GM21619 (cell line): Measurements from ENCODE around the gene ACACB.

Experiments used
- ATAC-seq: cut with Tn5 transposase; IDR thresholded peaks from one replicate; pipeline ENCODE4 v1.9.1; 2021; ENCODE audit not compliant: unreplicated experiment

ACACB gene

DNA sequence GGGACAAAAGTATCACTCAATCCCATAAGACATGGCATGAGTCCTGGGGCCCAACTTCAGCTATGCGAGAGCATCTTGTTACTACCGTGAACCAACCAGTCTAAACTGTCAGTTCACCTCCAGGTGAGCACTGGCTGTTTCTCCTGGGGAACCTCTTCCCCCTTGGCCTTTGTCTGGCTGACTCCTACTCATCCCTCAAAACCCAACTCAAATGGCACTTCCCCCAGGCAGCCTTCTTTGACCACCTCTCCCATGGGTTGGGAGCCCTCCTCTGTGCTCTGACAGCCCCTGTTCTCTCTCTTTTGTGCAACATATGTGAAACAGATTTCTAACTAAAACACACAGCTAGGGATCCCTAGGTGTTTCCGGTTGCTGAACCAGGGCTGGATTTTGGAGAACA lies 155.0 kb downstream of the ACACB start:
- ATAC-seq: no peak

- no peak for ATAC-seq
Measured at GRCh38 chr12:109273354-109273753, 157.0 kb downstream of the ACACB start.

DNA sequence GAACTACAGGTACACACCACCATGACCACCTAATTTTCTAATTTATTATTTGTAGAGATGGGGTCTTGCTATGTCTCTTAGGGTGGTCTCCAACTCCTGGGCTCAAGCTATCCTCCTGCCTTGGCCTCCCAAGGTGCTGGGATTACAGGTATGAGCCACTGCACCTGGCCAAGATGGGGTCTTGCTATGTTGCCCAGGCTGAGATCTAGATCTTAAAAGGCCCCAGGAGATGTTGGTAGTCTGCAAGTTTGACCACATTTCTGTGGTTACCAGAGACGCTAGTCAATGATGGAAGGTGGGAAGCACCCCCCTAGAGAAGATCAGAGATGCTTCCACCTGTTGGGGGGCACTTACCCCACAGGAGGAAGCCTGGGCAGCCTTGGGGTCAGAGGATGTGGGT lies 158.0 kb downstream of the ACACB start:
- no peak for ATAC-seq

DNA sequence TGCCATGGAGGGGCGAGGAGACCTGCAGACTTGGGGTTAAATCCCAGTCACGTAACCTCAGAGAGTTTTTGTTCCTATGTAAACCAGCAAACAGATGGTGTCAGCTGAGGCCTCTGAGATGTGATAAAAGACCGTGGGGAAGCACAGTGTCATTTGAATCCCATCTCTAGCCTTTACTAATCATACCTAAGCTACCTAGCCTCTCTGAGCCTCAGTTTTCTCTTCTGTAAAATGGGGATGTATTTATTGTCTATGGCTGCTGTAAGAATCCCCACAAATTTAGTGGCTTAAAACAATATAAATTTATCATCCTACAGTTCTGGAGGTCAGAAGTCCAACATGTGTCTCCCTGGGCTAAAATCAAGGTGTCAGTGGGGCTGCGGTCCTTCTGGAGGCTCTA lies 158.8 kb downstream of the ACACB start:
- no peak for ATAC-seq

GRCh38 chr12:109276160-109276559 lies 159.8 kb downstream of the ACACB start:
- no peak for ATAC-seq

GRCh38 chr12:109277255-109277898 lies 161.0 kb downstream of the ACACB start:
- ATAC-seq: no peak

DNA sequence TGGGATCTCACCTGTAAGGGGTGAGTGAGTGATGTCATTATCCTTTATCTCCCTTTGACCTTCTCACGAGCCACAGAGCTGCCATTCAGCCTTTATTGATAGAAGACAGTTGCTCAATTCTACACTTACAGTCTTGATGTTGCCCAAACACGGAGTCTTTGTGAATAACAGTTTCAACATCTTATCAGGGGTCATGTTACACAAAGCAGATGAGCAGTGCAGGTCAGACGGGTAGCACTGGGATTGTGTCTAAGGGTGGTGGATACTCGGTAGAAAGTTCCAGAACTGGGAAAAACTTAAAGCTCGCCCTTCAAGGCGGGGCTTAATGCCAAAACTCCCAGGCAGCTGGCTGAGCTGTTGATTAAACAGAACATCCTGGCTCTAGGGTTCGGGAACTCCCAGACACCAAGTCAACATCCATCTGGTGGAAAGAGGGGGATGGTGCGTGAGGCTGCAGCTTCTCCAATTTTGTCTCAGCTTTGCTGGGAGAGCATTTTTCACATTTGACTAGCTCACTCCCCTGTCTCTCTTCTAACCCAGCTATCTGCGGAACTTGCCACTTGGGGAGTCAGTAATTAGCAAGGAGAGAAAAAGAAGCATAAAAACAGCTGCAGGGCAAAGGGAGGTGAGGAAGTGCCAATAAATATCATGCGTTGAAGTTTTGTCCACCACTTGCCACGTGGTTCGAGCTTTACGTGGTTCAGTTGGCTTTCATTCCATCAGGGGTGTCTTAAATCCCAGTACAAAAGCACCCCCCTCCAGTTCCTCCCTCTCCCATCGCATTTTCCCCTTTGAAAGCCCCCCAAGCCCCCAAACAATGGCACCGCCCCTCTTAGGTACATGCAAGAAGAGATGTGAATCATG lies 161.7 kb downstream of the ACACB start:
- ATAC-seq: no peak

DNA sequence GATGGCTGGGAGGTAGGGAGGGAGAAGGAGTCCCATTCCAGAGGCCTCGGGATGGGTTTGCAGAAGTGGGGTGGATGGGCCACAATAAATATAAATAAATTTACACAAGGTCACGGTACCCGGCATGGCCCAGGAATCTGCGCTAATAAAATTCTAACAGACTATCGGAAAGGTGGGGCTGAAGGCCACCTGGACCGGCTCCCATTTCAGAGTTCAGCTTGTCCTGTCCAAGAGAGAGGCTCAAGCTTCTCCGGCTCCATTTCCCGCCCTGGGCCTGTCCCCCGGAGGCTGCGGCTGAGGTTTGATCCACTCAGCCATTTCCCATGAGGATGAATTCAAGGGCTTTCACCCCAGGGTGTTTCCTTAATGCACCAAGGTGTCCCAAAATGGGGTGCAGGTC lies 162.5 kb downstream of the ACACB start:
- no peak for ATAC-seq

- ATAC-seq: no peak
Measured at GRCh38 chr12:109279525-109279924, 163.1 kb downstream of the ACACB start.

- ATAC-seq: no peak
Measured at GRCh38 chr12:109281452-109281851, 165.1 kb downstream of the ACACB start.

DNA sequence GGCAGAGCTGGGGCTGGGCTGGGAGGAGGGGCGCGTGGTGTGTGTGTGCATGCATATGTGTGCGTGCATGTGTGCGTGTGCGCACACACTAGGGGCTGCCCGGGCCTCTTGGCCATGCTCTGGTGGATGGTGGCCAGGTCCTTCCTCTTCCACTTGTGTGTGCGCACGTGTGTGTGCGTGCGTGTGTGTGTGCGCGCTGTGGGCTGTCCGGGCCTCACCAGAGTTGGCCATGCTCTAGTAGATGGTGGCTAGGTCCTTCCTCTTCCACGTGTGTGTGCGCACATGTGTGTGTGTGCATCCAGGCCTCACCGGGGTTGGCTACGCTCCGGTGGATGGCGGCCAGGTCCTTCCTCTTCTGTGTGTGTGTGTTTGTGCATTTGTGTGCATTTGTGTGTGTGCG lies 168.0 kb downstream of the ACACB start:
- ATAC-seq: no peak

DNA sequence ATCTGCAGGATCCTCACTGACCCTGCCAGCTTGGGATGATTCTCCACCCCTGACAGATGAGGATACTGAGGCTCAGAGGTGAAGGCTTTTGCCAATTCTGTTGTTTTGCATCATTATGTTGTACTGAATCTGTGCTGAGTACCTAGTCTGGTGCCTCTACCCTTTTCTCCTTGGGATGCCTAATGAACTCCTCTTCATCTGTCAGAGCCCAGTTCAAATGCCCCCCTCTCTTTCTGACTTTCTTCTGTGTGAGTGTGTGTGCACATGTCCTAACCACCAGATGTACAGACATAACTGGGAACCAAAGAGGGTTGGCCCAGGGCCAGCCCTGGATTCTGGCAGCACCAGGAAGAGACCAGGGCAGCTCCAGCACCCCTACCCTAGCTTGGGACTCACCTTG lies 169.9 kb downstream of the ACACB start:
- no peak for ATAC-seq

GRCh38 chr12:109286652-109287051 lies 170.3 kb downstream of the ACACB start:
- no peak for ATAC-seq

DNA sequence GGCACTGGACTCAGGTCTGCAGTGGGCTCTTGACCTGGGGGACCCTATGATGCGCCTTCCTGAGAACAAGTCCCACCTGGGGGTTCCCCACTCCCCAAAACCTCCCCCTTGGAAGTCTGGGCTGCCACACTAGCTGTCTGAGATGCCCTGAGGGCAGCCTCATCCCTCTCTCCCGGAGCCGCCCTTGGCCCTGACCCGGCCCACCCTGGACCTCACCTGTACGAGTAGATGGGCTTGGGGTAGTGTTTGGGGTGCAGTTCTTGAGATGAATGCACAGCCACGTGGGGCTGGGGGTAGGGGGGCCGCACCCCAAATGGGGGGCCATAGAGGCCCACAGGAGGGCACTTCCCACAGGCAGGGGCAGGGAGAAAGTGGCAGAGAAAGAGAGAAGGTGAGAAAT lies 170.8 kb downstream of the ACACB start:
- no peak for ATAC-seq

DNA sequence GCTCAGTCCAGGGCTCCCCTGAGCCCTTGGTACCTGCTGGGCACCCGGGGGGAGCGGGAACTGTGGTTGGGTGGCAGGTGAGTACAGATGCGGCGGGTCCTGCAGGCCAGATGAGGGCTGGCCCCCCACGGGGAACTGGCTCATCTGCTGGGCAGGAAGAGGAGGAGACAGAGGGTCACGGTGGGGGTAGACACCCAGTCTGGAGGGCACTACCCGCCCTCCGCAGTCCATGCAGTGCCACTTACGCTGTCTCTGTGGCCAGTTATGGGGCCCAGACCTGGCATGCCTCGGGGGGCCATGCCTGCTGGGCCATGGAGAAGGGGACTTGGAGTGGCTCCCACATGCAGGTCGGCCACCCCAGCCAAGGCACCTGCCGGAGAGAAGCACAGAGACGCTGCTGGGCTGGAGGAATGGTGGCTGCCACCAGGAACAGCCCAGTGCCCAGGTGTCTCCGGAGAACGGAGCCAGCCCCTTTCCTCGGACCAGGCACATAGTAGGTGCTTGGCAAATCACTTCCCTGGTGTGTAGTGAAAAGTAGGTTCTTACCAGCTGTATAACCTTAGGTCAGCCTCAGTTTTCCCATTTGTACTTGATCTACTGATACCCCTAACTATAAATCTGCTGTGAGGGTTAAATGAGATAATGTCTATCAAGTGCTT lies 171.6 kb downstream of the ACACB start:
- ATAC-seq: no peak

DNA sequence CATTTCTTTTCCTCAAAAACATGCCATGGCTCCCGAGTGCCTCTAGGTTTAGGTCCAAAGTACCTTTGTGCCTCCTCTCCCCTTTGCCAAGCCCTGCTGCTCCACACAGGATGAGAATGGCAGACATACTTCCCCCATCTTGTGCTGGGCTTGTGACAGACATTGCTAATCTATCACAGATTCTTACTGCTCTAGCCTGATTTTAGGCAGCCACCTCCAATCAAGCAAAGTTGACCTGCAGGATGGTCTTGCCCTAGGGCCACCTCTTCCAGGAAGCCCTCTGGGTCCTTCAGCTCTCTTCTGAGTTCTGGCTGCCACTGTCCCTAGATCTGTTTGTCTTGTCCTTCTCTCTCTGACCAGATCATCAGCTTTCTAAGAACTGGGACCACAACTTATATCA lies 172.2 kb downstream of the ACACB start:
- no peak for ATAC-seq

DNA sequence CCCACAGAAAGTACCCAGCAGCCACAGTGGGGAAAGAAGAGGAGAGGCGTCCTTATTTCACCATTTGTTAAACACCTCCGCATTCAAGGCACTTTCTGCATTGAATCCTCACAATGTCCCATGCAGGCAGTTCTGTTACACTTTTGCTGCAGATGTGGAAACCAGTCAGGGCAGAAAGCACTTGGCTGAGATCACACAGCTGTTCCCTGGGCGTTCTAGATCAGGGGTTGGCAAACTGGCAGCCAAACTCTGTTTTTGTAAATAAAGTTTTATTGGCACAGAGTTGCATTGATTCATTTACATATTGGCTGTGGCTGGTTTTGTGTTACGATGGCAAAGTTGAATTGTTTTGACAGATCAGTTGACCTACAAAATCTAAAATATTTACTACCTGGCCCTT lies 172.6 kb downstream of the ACACB start:
- no peak for ATAC-seq

- no peak for ATAC-seq
Measured at GRCh38 chr12:109289551-109289950, 173.2 kb downstream of the ACACB start.

DNA sequence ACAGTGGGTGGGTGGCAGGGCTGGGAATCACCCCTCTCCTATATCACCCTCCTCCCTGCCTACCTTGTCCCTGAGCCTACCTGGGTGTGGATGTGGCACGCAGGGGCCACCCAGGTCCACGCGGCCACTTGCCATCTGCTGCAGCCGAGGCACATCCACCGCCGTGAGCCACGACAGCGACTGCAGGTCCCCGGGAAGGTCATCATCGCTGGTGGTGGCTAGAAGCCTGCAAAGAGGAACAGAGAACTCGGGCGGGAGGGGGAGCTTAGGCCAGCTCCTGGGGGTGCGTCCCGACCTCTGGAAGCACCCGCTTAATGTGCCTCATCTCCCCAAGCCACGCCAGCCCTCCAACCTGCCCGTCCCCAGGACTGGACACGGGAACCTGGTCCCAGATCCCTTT lies 173.7 kb downstream of the ACACB start:
- ATAC-seq: no peak

GRCh38 chr12:109291117-109291516 lies 174.7 kb downstream of the ACACB start:
- no peak for ATAC-seq

DNA sequence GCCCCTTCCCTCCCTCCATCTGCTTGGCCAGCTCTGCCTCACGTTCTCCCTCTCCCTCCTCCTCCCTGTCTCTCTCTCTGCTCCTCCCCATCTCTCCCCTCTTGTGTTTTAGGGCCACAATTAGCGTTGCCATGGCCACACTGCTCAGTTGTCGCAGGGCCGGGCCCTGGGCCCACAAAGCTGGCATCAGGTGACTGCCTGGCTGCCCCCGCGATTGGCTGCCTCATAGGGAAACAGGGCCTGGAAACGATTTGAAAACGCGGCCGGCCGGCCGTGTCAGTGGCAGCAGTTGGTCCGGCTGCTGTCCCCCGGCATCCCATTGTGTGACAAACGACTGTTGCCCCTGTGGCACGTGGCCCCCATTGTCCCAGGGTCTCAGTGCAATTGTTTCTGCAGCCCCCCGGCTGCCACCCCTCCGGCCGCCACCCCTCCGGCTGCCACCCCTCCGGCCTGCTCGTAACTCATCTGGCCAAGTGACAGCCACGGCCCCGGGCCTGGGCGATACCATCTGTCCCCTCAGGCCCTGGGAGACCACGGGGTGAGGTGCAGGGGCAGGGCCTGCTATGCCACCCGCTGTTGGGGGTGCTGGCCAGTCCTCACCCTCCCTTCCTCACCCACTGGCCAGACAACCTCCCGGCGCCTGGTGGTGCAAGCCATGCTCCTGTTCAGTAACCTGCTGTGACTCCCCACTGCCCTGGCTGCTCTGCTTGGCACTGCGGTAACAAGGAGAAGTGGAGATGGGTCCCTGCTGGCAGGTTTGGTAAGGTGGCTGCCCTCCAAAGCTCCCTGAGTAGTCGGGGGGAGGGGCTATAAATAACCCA lies 175.3 kb downstream of the ACACB start:
- no peak for ATAC-seq
